Measurements from ENCODE around the gene LIPC. TPM values are rescaled to one million over a fixed set of nuclear protein-coding genes. Genes with fewer than 3 reads are reported as not detected.

Gene LIPC
- total RNA-seq, 2 donors from 2014 or later: 0.52 to 0.59 TPM

- Histone ChIP-seq H3K27ac (no peak overlapping the region), H3K4me1 (no peaks in the 10 kb centered on the region), H3K4me3 (no peak overlapping the region), H3K27me3 (no peaks in the 10 kb centered on the region), H3K9me3 (no peaks in the 10 kb centered on the region), H3K36me3 (no peaks in the 10 kb centered on the region)
- no peak for DNase-seq (ENCODE audit: low spot score)
- no peak for TF ChIP-seq CTCF (IDR thresholded peaks at IDR 0.05)
These were observed 16.2 kb upstream of the LIPC start for GRCh38 chr15:58415636-58416035.

GRCh38 chr15:58416963-58417362 lies 14.8 kb upstream of the LIPC start:
- TF ChIP-seq CTCF (IDR thresholded peaks at IDR 0.05): no peak

GRCh38 chr15:58418135-58418534 lies 13.7 kb upstream of the LIPC start:
- Histone ChIP-seq H3K9me3 (no peaks in the 10 kb centered on the region), H3K27ac (no peak overlapping the region), H3K4me3 (no peak overlapping the region), H3K4me1 (no peaks in the 10 kb centered on the region), H3K36me3 (no peaks in the 10 kb centered on the region), H3K27me3 (no peaks in the 10 kb centered on the region)
- no peak for TF ChIP-seq CTCF (IDR thresholded peaks at IDR 0.05)
- no peak for DNase-seq (ENCODE audit: low spot score)

More at GRCh38 chr15:58416963-58417362, 14.8 kb upstream of the LIPC start:
- Histone ChIP-seq H3K4me1 (no peaks in the 10 kb centered on the region), H3K27me3 (no peaks in the 10 kb centered on the region), H3K27ac (no peak overlapping the region), H3K36me3 (no peaks in the 10 kb centered on the region), H3K9me3 (no peaks in the 10 kb centered on the region), H3K4me3 (no peak overlapping the region)
- DNase-seq (ENCODE audit: low spot score): no peak

- Histone ChIP-seq H3K27me3 (no peaks in the 10 kb centered on the region), H3K27ac (no peak overlapping the region), H3K4me3 (no peak overlapping the region), H3K9me3 (no peaks in the 10 kb centered on the region), H3K36me3 (no peaks in the 10 kb centered on the region), H3K4me1 (no peaks in the 10 kb centered on the region)
- TF ChIP-seq CTCF (IDR thresholded peaks at IDR 0.05): no peak
- no peak for DNase-seq (ENCODE audit: low spot score)
These were observed 11.8 kb upstream of the LIPC start for GRCh38 chr15:58419803-58420524.

- DNase-seq (ENCODE audit: low spot score): no peak
- Histone ChIP-seq H3K27me3 (no peaks in the 10 kb centered on the region), H3K4me1 (peaks cover 0 to 2% of the 10 kb centered on the region in 2 donors), H3K9me3 (no peaks in the 10 kb centered on the region), H3K4me3 (no peak overlapping the region), H3K27ac (no peak overlapping the region), H3K36me3 (no peaks in the 10 kb centered on the region)
- TF ChIP-seq CTCF (IDR thresholded peaks at IDR 0.05): no peak
These were observed 11.2 kb upstream of the LIPC start for GRCh38 chr15:58420579-58421043.

GRCh38 chr15:58423205-58423604 lies 8.6 kb upstream of the LIPC start:
- Histone ChIP-seq H3K36me3 (no peaks in the 10 kb centered on the region), H3K4me3 (no peak overlapping the region), H3K9me3 (no peaks in the 10 kb centered on the region), H3K4me1 (peaks cover 0 to 9% of the 10 kb centered on the region in 2 donors), H3K27ac (no peak overlapping the region), H3K27me3 (no peaks in the 10 kb centered on the region)
- no peak for DNase-seq (ENCODE audit: low spot score)
- TF ChIP-seq CTCF (IDR thresholded peaks at IDR 0.05): no peak

Measured in right atrium auricular region (tissue), 2 donors.